Measurements from ENCODE around the gene IFNL3.

IFNL3 gene

GRCh38 chr19:39205449-39205764 lies 39.4 kb downstream of the IFNL3 start:
- no peak for TF ChIP-seq CTCF (IDR thresholded peaks at IDR 0.05; ENCODE audit: borderline replicate concordance, control extremely low read depth, extremely low read depth, insufficient read depth, missing control alignments)
- no peak for DNase-seq (ENCODE audit: low spot score)

GRCh38 chr19:39203372-39204341 lies 41.1 kb downstream of the IFNL3 start, which contains the start of gene SYCN:
Gene SYCN, minus strand, starts transcription at chr19:39204263. Its CDS starts 9 bp downstream, at chr19:39204254.
- peak; percentile 27 for DNase-seq (ENCODE audit: low spot score)
- no peak for TF ChIP-seq CTCF (IDR thresholded peaks at IDR 0.05; ENCODE audit: borderline replicate concordance, control extremely low read depth, extremely low read depth, insufficient read depth, missing control alignments)
- in situ Hi-C loops (cut with MboI; ENCODE audit: low sequenced_read_pairs, unreplicated experiment): no loop called here

More at GRCh38 chr19:39205449-39205764, 39.4 kb downstream of the IFNL3 start:
- in situ Hi-C loops (cut with MboI; ENCODE audit: low sequenced_read_pairs, unreplicated experiment): no loop called here

GRCh38 chr19:39202998-39203355 lies 41.8 kb downstream of the IFNL3 start:
- TF ChIP-seq CTCF (IDR thresholded peaks at IDR 0.05; ENCODE audit: borderline replicate concordance, control extremely low read depth, extremely low read depth, insufficient read depth, missing control alignments): no peak
- in situ Hi-C loops (cut with MboI; ENCODE audit: low sequenced_read_pairs, unreplicated experiment): no loop called here
- DNase-seq (ENCODE audit: low spot score): no peak

GRCh38 chr19:39200803-39201115 lies 44.0 kb downstream of the IFNL3 start:
- DNase-seq (ENCODE audit: low spot score): no peak
- no peak for TF ChIP-seq CTCF (IDR thresholded peaks at IDR 0.05; ENCODE audit: borderline replicate concordance, control extremely low read depth, extremely low read depth, insufficient read depth, missing control alignments)
- in situ Hi-C loops (cut with MboI; ENCODE audit: low sequenced_read_pairs, unreplicated experiment): no loop called here

GRCh38 chr19:39200066-39200802 lies 44.6 kb downstream of the IFNL3 start:
- peak; percentile 21 for DNase-seq (ENCODE audit: low spot score)
- in situ Hi-C loops (cut with MboI; ENCODE audit: low sequenced_read_pairs, unreplicated experiment): no loop called here
- TF ChIP-seq CTCF (IDR thresholded peaks at IDR 0.05; ENCODE audit: borderline replicate concordance, control extremely low read depth, extremely low read depth, insufficient read depth, missing control alignments): no peak

- TF ChIP-seq CTCF (IDR thresholded peaks at IDR 0.05; ENCODE audit: borderline replicate concordance, control extremely low read depth, extremely low read depth, insufficient read depth, missing control alignments): no peak
- in situ Hi-C loops (cut with MboI; ENCODE audit: low sequenced_read_pairs, unreplicated experiment): no loop called here
- DNase-seq (ENCODE audit: low spot score): peak; percentile 19
These were observed 45.8 kb downstream of the IFNL3 start for GRCh38 chr19:39199025-39199424.
